ENCODE data around the gene INCA1. TPM values are rescaled to one million over a fixed set of nuclear protein-coding genes. Genes with fewer than 3 reads are reported as not detected.

Gene INCA1
- polyA plus RNA-seq, 1 donor from 2014 or later: 0.38 TPM

GRCh38 chr17:4941319-4941610 is 56.1 kb downstream of the INCA1 start:
- Histone ChIP-seq H3K9me2 (ENCODE audit: insufficient read depth, low read length) (no peaks in the 10 kb centered on the region), H3K36me3 (ENCODE audit: insufficient read depth, low read length) (no peaks in the 10 kb centered on the region), H3K4me3 (ENCODE audit: low read length) (peak overlapping the region; percentile 83), H3K79me2 (replicated peaks; ENCODE audit: insufficient read depth, low read length) (peaks cover 23% of the 10 kb centered on the region), H3K27ac (ENCODE audit: low read length) (peak overlapping the region; percentile 97), H2AFZ (ENCODE audit: low read depth, low read length) (no peak overlapping the region), H3F3A (ENCODE audit: insufficient read depth, low read length, poor library complexity, severe bottlenecking) (no peaks in the 10 kb centered on the region), H4K20me1 (ENCODE audit: insufficient read depth) (no peaks in the 10 kb centered on the region), H3K9me3 (ENCODE audit: low read length) (no peaks in the 10 kb centered on the region), H3K9ac (ENCODE audit: low read length) (peak overlapping the region; percentile 92), H3K4me2 (ENCODE audit: low read length) (peak overlapping the region; percentile 86), H3K27me3 (ENCODE audit: insufficient read depth, low read depth, low read length) (no peaks in the 10 kb centered on the region)
- TF ChIP-seq SMC3 (conservative IDR thresholded peaks at IDR 0.05; ENCODE audit: poor library complexity) (no peak), REST (IDR thresholded peaks at IDR 0.05; ENCODE audit: borderline replicate concordance) (no peak), EP300 (conservative IDR thresholded peaks at IDR 0.05; ENCODE audit: poor library complexity, severe bottlenecking) (no peak), CTCF (IDR thresholded peaks at IDR 0.05; ENCODE audit: poor library complexity, severe bottlenecking) (no peak), POLR2AphosphoS5 (IDR thresholded peaks at IDR 0.05) (no peak), EZH2 (IDR thresholded peaks at IDR 0.05; ENCODE audit: borderline replicate concordance, insufficient read depth, low read length, poor library complexity, severe bottlenecking) (no peak), TAF1 (IDR thresholded peaks at IDR 0.05; ENCODE audit: low read depth) (no peak), MXI1 (conservative IDR thresholded peaks at IDR 0.05; ENCODE audit: poor library complexity, severe bottlenecking) (no peak), RAD21 (conservative IDR thresholded peaks at IDR 0.05) (no peak)

GRCh38 chr17:4940555-4941318 is 56.6 kb downstream of the INCA1 start:
- H3K9me2 ChIP-seq (ENCODE audit: insufficient read depth, low read length): no peaks in the 10 kb centered on the region
- H3K36me3 ChIP-seq (ENCODE audit: insufficient read depth, low read length): no peaks in the 10 kb centered on the region
- H3K27me3 ChIP-seq (ENCODE audit: insufficient read depth, low read depth, low read length): no peaks in the 10 kb centered on the region
- peaks cover 23% of the 10 kb centered on the region for H3K79me2 ChIP-seq (replicated peaks; ENCODE audit: insufficient read depth, low read length)
- no peak for TF ChIP-seq REST (IDR thresholded peaks at IDR 0.05; ENCODE audit: borderline replicate concordance)
- peak; percentile 17 for TF ChIP-seq TAF1 (IDR thresholded peaks at IDR 0.05; ENCODE audit: low read depth)
- no peak for TF ChIP-seq RAD21 (conservative IDR thresholded peaks at IDR 0.05)
- peak; percentile 30 for TF ChIP-seq POLR2AphosphoS5 (IDR thresholded peaks at IDR 0.05)
- TF ChIP-seq MXI1 (conservative IDR thresholded peaks at IDR 0.05; ENCODE audit: poor library complexity, severe bottlenecking): no peak
- peak overlapping the region; percentile 86 for H3K4me2 ChIP-seq (ENCODE audit: low read length)
- no peaks in the 10 kb centered on the region for H3F3A ChIP-seq (ENCODE audit: insufficient read depth, low read length, poor library complexity, severe bottlenecking)
- H2AFZ ChIP-seq (ENCODE audit: low read depth, low read length): peak overlapping the region; percentile 75
- no peaks in the 10 kb centered on the region for H4K20me1 ChIP-seq (ENCODE audit: insufficient read depth)
- peak overlapping the region; percentile 92 for H3K9ac ChIP-seq (ENCODE audit: low read length)
- H3K9me3 ChIP-seq (ENCODE audit: low read length): no peaks in the 10 kb centered on the region
- peak overlapping the region; percentile 83 for H3K4me3 ChIP-seq (ENCODE audit: low read length)
- H3K27ac ChIP-seq (ENCODE audit: low read length): peak overlapping the region; percentile 97

All from neural cell (in vitro differentiated cells).